GM13976 (cell line): ENCODE results near the gene AHSP.
"Not testable (repeated sequence)": the region's sequence is repeated elsewhere in the genome, so short reads cannot be mapped to it uniquely, and the experiment has no call there.

Experiments
- DNase-seq: peaks from one replicate; pipeline ENCODE4 v3.0.0; 2012; ENCODE audit warnings: low spot score
- CTCF ChIP-seq: IDR thresholded peaks from 2 replicates; pipeline ENCODE4 v1.5.1; 2012; ENCODE audit warnings: borderline replicate concordance, mild to moderate bottlenecking; ENCODE audit not compliant: insufficient read depth; ENCODE audit errors: extremely low read depth, missing control alignments, control extremely low read depth
- in situ Hi-C: fragments of 300-500 bp; cut with MboI; formaldehyde crosslinking; loops from one replicate; pipeline ENCODE4 v1.12.0; 2022; ENCODE audit warnings: low sequenced_read_pairs, mixed read lengths, inconsistent platforms; ENCODE audit not compliant: unreplicated experiment

AHSP gene

DNA sequence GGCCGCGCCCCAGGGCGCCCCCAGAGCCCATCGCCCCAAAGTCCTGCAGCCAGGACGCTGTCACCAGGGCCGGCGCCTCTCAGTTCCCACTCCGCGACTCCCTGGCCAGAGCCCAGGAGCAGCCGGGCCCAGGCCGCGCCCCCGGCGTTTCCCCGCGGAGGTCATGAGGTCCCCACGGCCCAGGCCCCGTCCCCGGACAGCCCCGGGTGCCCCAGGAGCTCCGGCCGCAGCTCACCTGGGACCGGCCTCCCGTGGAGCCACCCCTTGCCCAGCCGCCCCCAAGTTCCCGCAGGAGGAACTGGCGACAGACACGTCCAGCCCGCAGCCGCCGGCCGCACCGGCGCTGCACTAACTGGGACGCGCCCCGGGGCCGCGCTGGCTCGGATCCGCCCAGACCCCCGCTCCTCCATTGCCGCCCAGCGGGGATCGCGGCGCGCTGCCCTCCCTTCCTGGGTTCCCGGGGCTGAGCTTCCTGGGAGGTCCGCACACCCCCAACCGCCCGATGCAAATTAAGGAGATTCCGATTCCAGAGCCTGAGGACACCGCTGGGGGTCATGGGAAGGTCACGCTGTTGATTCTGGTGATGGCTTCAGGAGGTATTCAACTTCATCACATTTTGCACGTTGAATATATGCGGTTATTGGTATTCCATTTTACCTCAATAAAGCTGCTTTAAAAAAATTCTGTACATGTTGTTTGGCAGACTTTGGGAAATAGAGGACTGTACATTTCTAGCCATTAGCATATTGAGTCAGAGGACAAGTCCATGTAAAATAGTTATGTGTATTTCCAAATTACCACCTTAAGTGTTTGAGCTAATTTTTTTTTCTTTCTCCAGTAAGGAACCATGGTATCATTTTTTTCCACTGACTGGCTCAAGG is 9.9 kb downstream of the AHSP start:
- no peak for DNase-seq
- no peak for TF ChIP-seq CTCF
- in situ Hi-C loops, result no loop called here

DNA sequence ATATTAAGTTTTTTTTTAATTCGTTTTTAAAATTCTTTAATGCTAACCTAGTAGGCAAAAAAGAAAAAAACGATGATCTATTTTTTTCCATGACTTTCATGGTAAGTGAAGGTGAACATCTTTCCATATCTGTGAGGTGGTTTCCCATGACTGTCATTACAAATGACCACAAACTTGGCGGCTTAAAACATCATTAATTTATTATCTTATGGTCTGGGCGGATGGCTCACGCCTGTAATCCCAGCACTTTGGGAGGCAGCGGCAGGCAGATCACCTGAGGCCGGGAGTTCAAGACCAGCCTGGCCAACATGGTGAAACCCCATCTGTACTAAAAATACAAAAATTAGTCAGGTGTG is 10.5 kb downstream of the AHSP start:
- DNase-seq, in situ Hi-C loops: not testable (repeated sequence)

DNA sequence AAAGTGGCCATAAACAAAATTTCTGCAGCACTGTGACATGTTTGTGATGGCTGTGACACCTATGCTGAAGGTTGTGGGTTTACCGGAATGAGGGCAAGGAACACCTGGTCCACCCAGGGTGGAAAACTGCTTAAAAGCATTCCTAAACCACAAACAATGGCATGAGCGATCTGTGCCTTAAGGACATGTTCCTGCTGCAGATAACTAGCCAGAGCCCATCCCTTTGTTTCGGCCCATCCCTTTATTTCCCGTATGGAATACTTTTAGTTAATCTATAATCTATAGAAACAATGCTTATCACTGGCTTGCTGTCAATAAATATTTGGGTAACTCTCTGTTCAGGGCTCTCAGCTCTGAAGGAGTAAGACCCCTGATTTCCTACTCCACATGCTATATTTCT is 12.1 kb downstream of the AHSP start:
- DNase-seq, in situ Hi-C loops: not testable (repeated sequence)

DNA sequence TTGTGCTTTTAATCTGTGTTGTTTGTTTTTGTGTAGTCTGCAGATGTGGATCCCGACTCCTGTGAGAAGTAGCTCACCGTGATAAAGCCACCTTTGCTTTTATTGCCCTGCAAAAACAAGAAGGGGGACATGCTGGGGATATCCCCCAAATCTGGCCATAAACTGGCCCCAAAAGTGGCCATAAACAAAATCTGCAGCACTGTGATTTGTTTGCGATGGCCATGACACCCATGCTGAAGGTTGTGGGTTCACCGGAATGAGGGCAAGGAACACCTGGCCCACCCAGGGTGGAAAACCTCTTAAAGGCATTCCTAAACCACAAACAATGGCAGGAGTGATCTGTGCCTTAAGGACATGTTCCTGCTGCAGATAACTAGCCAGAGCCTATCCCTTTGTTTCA is 15.1 kb downstream of the AHSP start:
- TF ChIP-seq CTCF, result no peak

DNA sequence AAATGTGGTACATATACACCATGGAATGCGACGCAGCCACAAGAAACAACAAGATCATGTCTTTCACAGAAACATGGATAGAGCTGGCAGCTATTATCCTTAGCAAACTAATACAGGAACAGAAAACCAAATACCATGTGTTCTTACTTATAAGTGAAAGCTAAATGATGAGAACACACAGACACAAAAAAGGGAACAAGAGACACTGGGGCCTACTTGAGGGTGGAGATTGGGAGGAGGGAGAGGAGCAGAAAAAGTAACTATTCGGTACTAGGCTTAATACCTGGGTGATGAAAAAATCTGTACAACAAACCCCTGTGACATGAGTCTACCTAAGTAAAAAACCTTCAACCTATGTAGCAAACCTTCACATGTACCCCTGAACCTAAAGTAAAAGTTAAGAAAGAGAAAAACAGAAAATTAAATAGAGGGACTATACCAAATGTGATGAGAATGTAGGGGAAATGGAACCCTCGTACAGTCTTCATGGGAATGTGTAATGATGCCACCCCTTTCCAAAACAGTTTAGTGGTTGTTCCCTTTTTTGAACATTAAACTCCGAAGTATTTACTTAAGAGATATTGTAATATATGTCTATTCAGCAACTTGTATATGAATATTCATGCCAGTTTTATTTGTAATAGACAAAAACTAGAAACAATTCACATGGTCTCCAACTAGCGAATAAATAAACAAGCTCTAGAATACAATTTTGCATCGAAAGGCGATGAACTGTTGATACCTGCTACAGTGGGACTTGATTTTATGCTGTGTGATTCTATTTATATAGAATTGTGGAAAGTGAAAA is 33.9 kb downstream of the AHSP start:
- in situ Hi-C loops, result no loop called here
- no peak for DNase-seq
- TF ChIP-seq CTCF, result no peak

More for the DNA sequence above, 15.1 kb downstream of the AHSP start:
- no peak for DNase-seq
- in situ Hi-C loops, result no loop called here

DNA sequence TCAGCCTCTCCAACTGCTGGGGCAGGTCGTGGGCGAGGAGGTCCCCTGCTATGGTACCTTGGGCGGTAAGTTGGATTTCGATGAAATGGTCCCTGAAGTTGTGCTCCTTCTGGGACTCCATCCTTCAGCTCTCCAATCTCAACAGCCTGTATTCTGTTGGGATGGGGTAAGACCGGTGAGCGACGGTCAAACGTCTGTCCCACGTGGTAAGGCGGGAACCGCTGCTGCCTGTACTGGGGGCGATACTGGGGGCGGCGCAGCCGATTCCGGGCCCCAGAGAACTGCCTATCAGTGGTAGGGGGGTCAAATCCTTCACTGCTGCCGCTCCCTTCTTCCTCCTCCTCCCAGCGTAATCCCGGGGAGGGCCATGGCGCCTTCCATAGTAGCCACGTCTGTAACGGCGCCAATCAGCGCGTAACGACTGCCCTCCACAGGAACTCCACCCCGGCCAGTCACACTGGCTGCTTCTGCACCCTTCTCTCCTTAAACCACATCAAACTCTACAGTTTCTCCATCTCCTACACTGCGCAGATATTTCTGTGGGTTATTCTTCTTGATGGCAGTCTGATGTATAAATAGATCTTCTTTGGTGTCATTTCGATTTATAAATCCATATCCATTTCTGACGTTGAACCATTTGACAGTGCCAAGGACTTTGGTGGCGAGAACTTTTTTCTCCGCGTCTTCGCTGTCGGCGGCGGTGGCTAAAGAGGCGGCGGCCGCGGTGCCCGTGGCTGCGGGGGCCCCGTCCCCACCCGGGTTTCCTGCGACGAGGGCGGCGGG is 41.1 kb downstream of the AHSP start:
- TF ChIP-seq CTCF, result no peak
- DNase-seq, result no peak
- in situ Hi-C loops, result no loop called here

- no peak for TF ChIP-seq CTCF
- in situ Hi-C loops, result no loop called here
- no peak for DNase-seq
Observed at GRCh38 chr16:31569360-31569717, 41.6 kb downstream of the AHSP start.
